Kidney (tissue), 14 donors: ENCODE results near the gene OR4C45. TPM values are rescaled to one million over a fixed set of nuclear protein-coding genes. Genes with fewer than 3 reads are reported as not detected.

Source experiments
- DNase-seq, 5 donors: peaks; one replicate each; pipeline ENCODE4 v3.0.0-alpha.2; 2013 to 2020
- FAIRE-seq: peaks from 2 replicates; lab custom pipeline; 2012; peaks lifted over from hg19 to GRCh38; lab: Jason Lieb, UNC
- H3K27ac ChIP-seq, 2 donors: one replicate each; pipeline ENCODE4 v1.7.0; 2013; ENCODE audit warnings: low read depth in 2 of 2, low read length in 2 of 2, inconsistent platforms in 1 of 2
- H3K27me3 ChIP-seq: one replicate; pipeline ENCODE4 v1.7.1; 2013; ENCODE audit warnings: low read length, inconsistent platforms; ENCODE audit not compliant: control insufficient read depth, insufficient read depth
- H3K36me3 ChIP-seq, 3 donors: one replicate each; pipeline versions ENCODE4 v1.7.0 to v1.7.1; 2013; ENCODE audit warnings: low read length in 3 of 3, control low read depth in 1 of 3, inconsistent platforms in 1 of 3; ENCODE audit not compliant: insufficient read depth in 3 of 3, control insufficient read depth in 2 of 3
- H3K4me1 ChIP-seq, 3 donors: one replicate each; pipeline versions ENCODE4 v1.7.0 to v1.7.1; 2013; ENCODE audit warnings: low read length in 3 of 3, inconsistent platforms in 1 of 3, low read depth in 1 of 3; ENCODE audit not compliant: control insufficient read depth in 2 of 3, insufficient read depth in 2 of 3
- H3K4me3 ChIP-seq, 3 donors: one replicate each; pipeline versions ENCODE4 v1.7.0 to v1.8.1; 2013; ENCODE audit warnings: low read length in 3 of 3, control low read depth in 1 of 3, inconsistent platforms in 1 of 3
- H3K9ac ChIP-seq, 3 donors: one replicate each; pipeline versions ENCODE4 v1.7.0 to v1.7.1; 2013; ENCODE audit warnings: low read length in 3 of 3, control low read depth in 1 of 3, inconsistent platforms in 1 of 3
- H3K9me3 ChIP-seq, 3 donors: one replicate each; pipeline versions ENCODE4 v1.7.0 to v1.7.1; 2013; ENCODE audit warnings: low read length in 3 of 3, control low read depth in 1 of 3, inconsistent platforms in 1 of 3; ENCODE audit not compliant: control insufficient read depth in 2 of 3, insufficient read depth in 1 of 3
- intact Hi-C: fragments of 100-400 bp; cut with DNase I; formaldehyde crosslinking; loops from one replicate; pipeline ENCODE4 v1.11.1; 2022
- polyA plus RNA-seq: library from polyadenylated mRNA; stranded (reverse); fragments of 350-450 nt; fragmentation: Illumina TruSeq; extraction: RNeasy Lipid Tissue Mini Kit (QIAGEN cat#74804); gene quantifications from one replicate; pipeline ENCODE4 v1.2.3, GENCODE V29; 2014; ENCODE audit warnings: low read depth, low replicate concordance; ENCODE audit not compliant: insufficient read depth
- total RNA-seq: library from RNA; stranded (reverse); fragmentation: NEBNext Ultra II Directional; extraction: Animal tissue kit (Norgen Biotek cat#: 25700); gene quantifications from one replicate; pipeline ENCODE4 v1.2.1, GENCODE V29; 2021
- TF ChIP-seq, protein P1 (sequence below): IDR thresholded peaks from 3 replicates; pipeline ENCODE4 v1.5.1; 2012; ENCODE audit warnings: mild to moderate bottlenecking, moderate library complexity, borderline replicate concordance; ENCODE audit not compliant: insufficient read depth; ENCODE audit errors: extremely low read depth
- donor health status: control.
- donor health status: control.
- donor health status: control.
- donor health status: control.
- donor health status: control.
- donor health status: DM: yes; HTN: yes; CAD: no.
- donor health status: Normal renal cell carcinoma (clear cell type).

The OR4C45 gene
- total and polyA plus RNA-seq, 2 donors from 2014 or later: not detected

DNA sequence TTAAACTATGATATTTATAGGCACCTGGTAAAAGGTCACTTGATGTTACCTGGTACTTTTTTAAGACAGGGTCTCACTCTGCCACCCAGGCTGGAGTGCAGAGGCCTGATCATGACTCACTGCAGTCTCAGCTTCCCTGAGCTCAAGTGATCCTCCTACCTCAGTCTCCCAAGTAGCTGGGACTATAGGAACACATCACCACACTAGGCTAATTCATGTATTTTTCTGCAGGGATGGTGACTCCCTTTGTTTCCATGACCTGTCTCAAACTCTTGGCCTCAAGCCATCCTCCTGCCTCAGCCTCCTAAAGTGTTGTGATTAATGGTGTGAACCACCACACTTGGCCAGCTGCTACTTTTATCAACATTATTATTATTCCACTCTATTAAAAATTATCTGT, 47.6 kb downstream of the OR4C45 start:
- Histone ChIP-seq H3K9me3 (peaks cover 0 to 4% (median 2%) of the 10 kb centered on the region in 3 donors), H3K36me3 (no peaks in the 10 kb centered on the region), H3K4me1 (no peaks in the 10 kb centered on the region), H3K27me3 (no peaks in the 10 kb centered on the region), H3K27ac (no peak overlapping the region), H3K9ac (no peak overlapping the region), H3K4me3 (no peak overlapping the region)
- FAIRE-seq (no peak), DNase-seq (no peak)
- intact Hi-C loops: no loop called here
- TF ChIP-seq, protein P1, sequence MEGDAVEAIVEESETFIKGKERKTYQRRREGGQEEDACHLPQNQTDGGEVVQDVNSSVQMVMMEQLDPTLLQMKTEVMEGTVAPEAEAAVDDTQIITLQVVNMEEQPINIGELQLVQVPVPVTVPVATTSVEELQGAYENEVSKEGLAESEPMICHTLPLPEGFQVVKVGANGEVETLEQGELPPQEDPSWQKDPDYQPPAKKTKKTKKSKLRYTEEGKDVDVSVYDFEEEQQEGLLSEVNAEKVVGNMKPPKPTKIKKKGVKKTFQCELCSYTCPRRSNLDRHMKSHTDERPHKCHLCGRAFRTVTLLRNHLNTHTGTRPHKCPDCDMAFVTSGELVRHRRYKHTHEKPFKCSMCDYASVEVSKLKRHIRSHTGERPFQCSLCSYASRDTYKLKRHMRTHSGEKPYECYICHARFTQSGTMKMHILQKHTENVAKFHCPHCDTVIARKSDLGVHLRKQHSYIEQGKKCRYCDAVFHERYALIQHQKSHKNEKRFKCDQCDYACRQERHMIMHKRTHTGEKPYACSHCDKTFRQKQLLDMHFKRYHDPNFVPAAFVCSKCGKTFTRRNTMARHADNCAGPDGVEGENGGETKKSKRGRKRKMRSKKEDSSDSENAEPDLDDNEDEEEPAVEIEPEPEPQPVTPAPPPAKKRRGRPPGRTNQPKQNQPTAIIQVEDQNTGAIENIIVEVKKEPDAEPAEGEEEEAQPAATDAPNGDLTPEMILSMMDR: no peak

Other genes starting within 250 kb of the OR4C45 start
- gene OR4C13, start 80.5 kb upstream of the OR4C45 start, total RNA-seq: not detected
- gene OR4C13, start 80.5 kb upstream of the OR4C45 start, polyA plus RNA-seq: not detected
- gene OR4C12, start 50.3 kb upstream of the OR4C45 start, total RNA-seq: not detected
- gene OR4C12, start 50.3 kb upstream of the OR4C45 start, polyA plus RNA-seq: not detected